Subcutaneous adipose tissue (tissue), 4 donors: ENCODE measurements around the gene FCRL6. TPM values are rescaled to one million over a fixed set of nuclear protein-coding genes. Genes with fewer than 3 reads are reported as not detected.

Source experiments
- total RNA-seq, 4 donors: library from RNA; depleted of rRNA; stranded (reverse); fragments of >200 nt; gene quantifications; one replicate each; pipeline ENCODE4 v1.1.0, GENCODE V29; 2016
- TF ChIP-seq, protein P1 (sequence below): fragments of 450-650 bp; IDR thresholded peaks from one replicate; pipeline ENCODE4 v1.5.1; 2016; ENCODE audit warnings: low read depth, mild to moderate bottlenecking, control low read depth, antibody characterized with exemption, moderate library complexity

Gene FCRL6
- total RNA-seq, 4 donors from 2014 or later, result 0.34 to 0.44 TPM; not detected in 2

- TF ChIP-seq, protein P1, sequence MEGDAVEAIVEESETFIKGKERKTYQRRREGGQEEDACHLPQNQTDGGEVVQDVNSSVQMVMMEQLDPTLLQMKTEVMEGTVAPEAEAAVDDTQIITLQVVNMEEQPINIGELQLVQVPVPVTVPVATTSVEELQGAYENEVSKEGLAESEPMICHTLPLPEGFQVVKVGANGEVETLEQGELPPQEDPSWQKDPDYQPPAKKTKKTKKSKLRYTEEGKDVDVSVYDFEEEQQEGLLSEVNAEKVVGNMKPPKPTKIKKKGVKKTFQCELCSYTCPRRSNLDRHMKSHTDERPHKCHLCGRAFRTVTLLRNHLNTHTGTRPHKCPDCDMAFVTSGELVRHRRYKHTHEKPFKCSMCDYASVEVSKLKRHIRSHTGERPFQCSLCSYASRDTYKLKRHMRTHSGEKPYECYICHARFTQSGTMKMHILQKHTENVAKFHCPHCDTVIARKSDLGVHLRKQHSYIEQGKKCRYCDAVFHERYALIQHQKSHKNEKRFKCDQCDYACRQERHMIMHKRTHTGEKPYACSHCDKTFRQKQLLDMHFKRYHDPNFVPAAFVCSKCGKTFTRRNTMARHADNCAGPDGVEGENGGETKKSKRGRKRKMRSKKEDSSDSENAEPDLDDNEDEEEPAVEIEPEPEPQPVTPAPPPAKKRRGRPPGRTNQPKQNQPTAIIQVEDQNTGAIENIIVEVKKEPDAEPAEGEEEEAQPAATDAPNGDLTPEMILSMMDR, result no peak
These were observed 33.8 kb downstream of the FCRL6 start for GRCh38 chr1:159835862-159836525.

DNA sequence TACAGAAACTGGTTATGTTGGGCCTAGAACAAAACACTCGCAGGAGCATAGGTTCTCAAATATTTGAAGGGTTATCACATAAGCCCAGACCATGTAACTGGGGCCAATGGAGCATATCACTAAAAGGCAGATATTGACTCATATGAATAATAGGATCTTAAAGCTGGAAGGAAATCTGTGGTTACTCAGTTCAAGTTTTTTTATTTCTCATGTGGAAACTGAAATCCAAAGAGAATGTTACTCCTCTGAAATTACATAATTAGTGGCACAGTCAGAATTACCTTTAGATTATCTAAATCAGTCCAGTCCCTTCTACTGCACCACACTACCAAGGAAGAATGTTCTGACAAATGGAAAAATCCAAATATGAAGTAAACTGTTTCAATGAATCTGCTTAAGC is 36.6 kb downstream of the FCRL6 start:
- TF ChIP-seq, protein P1, result no peak

- TF ChIP-seq, protein P1, result no peak
These were observed 37.1 kb downstream of the FCRL6 start for GRCh38 chr1:159839116-159839849.

- TF ChIP-seq, protein P1, result no peak
These were observed 39.6 kb downstream of the FCRL6 start for GRCh38 chr1:159841749-159842148.

GRCh38 chr1:159843459-159843858 is 41.3 kb downstream of the FCRL6 start:
- TF ChIP-seq, protein P1, result no peak

GRCh38 chr1:159845751-159846629 is 43.8 kb downstream of the FCRL6 start:
- TF ChIP-seq, protein P1, result no peak

DNA sequence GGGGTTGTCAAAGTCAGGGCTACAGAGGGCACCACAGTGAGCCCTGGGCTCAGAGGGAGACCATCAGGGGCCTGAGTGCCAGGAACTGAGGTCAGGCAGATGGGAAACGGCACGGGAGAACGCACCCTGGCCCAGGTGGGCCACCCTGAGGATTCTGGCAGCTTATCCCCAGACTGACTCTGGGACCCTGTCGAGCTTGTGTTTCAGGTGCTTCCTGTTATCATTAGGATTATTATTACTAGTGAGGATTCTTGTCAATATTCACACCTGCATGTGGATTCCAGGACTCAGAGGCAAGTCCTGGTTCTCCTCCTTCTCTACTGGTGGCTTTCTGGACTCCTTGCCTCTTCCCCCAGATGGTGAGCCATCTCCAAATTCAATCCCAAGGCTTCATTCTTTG is 45.1 kb downstream of the FCRL6 start:
- TF ChIP-seq, protein P1, result no peak
